Endothelial cell of umbilical vein (primary cell): ENCODE data around the gene MTSS2.

Source experiments
- EZH2 ChIP-seq: IDR thresholded peaks from 2 replicates; pipeline ENCODE4 v1.6.1; 2012; ENCODE audit warnings: borderline replicate concordance, low read depth, mild to moderate bottlenecking, moderate library complexity, low read length, inconsistent platforms; ENCODE audit not compliant: severe bottlenecking
- JUN ChIP-seq: IDR thresholded peaks from 2 replicates; pipeline ENCODE4 v1.6.1; 2011; ENCODE audit warnings: borderline replicate concordance, low read depth; ENCODE audit not compliant: insufficient read length, insufficient read depth
- MYC ChIP-seq: IDR thresholded peaks from one replicate; pipeline ENCODE4 v1.6.1; 2011; ENCODE audit warnings: mild to moderate bottlenecking, low read depth, low read length
- POLR2A ChIP-seq: IDR thresholded peaks from 2 replicates; pipeline ENCODE4 v1.6.1; 2012; ENCODE audit warnings: low read depth, mild to moderate bottlenecking, control low read depth, low read length
- POLR2AphosphoS5 ChIP-seq: IDR thresholded peaks from 2 replicates; pipeline ENCODE4 v1.6.1; 2012; ENCODE audit warnings: low read depth, mild to moderate bottlenecking, control low read depth, low read length, moderate library complexity; ENCODE audit not compliant: insufficient read depth
- TF ChIP-seq, protein P1 (sequence below), 2 donors: IDR thresholded peaks; 1 replicate in 1 of 2; 2 replicates in 1 of 2; pipeline ENCODE4 v1.5.1; 2011; ENCODE audit warnings: low read length in 2 of 2, mild to moderate bottlenecking in 2 of 2, moderate library complexity in 2 of 2, control low read depth in 1 of 2, inconsistent platforms in 1 of 2, low read depth in 1 of 2; ENCODE audit not compliant: insufficient read depth in 1 of 2; ENCODE audit errors: extremely low read depth in 1 of 2
- TF ChIP-seq, protein P2 (sequence below): IDR thresholded peaks from 2 replicates; pipeline ENCODE4 v1.6.1; 2011; ENCODE audit not compliant: insufficient read depth, insufficient read length

- TF ChIP-seq, protein P1, sequence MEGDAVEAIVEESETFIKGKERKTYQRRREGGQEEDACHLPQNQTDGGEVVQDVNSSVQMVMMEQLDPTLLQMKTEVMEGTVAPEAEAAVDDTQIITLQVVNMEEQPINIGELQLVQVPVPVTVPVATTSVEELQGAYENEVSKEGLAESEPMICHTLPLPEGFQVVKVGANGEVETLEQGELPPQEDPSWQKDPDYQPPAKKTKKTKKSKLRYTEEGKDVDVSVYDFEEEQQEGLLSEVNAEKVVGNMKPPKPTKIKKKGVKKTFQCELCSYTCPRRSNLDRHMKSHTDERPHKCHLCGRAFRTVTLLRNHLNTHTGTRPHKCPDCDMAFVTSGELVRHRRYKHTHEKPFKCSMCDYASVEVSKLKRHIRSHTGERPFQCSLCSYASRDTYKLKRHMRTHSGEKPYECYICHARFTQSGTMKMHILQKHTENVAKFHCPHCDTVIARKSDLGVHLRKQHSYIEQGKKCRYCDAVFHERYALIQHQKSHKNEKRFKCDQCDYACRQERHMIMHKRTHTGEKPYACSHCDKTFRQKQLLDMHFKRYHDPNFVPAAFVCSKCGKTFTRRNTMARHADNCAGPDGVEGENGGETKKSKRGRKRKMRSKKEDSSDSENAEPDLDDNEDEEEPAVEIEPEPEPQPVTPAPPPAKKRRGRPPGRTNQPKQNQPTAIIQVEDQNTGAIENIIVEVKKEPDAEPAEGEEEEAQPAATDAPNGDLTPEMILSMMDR (IDR thresholded peaks at IDR 0.05; ENCODE audit: extremely low read depth in 1 of 2, insufficient read depth in 1 of 2, low read depth in 1 of 2, low read length in 2 of 2): no peak
- TF ChIP-seq EZH2 (no peak), POLR2A (no peak), POLR2AphosphoS5 (no peak), MYC (no peak), JUN (no peak)
- TF ChIP-seq, protein P2, sequence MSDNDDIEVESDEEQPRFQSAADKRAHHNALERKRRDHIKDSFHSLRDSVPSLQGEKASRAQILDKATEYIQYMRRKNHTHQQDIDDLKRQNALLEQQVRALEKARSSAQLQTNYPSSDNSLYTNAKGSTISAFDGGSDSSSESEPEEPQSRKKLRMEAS: no peak
Observed at GRCh38 chr16:70715860-70716357, 30.1 kb upstream of the MTSS2 start.
